HG03025 (cell line): Measurements from ENCODE around the gene CHST14.

Experiments used
- ATAC-seq: cut with Tn5 transposase; IDR thresholded peaks from one replicate; pipeline ENCODE4 v1.9.1; 2021; ENCODE audit warnings: mild to moderate bottlenecking, moderate library complexity; ENCODE audit not compliant: unreplicated experiment, low FRiP score

The CHST14 gene

GRCh38 chr15:40487816-40488682, 17.3 kb downstream of the CHST14 start:
- no peak for ATAC-seq

GRCh38 chr15:40489274-40490175, 18.7 kb downstream of the CHST14 start:
- ATAC-seq = no peak

DNA sequence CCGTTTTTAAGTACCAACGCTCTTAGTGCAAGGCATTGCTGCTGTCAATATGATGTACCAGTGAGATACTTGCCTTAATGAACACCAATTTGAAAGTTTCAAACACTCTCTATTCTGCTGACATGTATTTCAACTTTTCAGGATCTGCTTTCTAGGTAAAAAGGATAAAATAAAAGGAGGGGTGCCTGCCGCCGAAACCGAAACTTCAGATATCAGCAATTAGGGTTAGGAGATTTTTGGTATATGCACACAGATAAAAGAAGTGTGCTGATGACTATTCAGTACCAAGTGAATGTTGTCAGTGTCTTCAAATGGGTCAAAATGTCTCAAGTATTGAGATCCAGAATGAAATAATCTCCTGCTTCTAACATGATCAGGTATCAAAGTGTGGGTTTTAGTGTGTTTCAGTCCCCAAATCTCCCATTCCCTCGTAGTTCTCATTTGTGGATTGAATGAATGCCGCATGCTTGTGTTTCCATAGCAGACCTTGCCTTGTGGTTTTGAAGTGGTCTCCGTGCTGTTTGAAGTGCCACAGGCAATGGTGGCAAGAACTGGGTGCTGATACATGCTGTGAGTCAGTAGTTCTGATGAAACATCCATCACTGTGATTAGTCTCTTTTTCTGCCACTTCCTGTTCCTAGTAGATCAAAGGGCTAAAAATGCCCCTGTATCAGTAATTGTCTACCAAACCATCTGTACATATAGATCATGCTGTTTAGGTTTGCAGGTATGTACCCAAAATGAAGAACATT, 22.5 kb downstream of the CHST14 start:
- no peak for ATAC-seq

GRCh38 chr15:40495516-40495915, 24.7 kb downstream of the CHST14 start:
- no peak for ATAC-seq

- no peak for ATAC-seq
These were observed 27.6 kb downstream of the CHST14 start for GRCh38 chr15:40498418-40498817.

DNA sequence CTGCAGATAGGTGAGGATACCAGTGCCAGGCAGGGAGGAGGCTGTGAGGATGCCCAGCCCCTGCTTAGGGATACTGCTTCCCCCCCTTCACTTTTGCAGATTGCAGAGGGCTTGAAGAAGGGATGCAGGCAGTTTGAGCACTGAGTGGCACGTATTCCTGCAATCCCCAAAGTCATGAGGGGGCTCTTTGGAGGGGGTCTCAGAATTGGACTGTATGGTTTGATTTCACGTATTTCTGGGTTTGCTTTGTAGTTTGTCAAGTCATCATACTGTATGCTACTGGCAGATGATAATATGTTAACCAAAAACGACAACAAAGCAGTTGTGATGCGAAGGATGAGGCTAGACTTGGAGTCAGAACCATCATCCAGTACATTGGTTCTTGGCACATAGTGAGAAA, 28.1 kb downstream of the CHST14 start:
- ATAC-seq = no peak

DNA sequence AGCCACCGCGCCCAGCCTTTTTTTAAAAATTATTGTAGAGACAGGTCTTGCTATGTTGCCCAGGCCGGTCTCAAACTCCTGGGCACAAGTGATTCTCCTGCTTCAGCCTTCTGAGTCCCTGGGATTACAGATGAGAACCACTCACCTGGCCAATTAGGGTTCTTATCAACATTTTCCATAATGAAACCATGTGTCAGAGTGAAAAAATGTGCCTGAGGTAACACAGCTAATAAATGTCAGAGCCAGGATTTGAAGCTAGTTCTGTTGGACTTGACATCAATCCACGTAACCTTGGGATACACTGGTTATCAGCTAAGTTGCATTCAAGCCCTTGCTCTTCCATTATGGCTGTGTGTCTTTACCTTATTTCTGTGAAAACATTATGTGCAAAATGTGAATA, 29.1 kb downstream of the CHST14 start:
- no peak for ATAC-seq

DNA sequence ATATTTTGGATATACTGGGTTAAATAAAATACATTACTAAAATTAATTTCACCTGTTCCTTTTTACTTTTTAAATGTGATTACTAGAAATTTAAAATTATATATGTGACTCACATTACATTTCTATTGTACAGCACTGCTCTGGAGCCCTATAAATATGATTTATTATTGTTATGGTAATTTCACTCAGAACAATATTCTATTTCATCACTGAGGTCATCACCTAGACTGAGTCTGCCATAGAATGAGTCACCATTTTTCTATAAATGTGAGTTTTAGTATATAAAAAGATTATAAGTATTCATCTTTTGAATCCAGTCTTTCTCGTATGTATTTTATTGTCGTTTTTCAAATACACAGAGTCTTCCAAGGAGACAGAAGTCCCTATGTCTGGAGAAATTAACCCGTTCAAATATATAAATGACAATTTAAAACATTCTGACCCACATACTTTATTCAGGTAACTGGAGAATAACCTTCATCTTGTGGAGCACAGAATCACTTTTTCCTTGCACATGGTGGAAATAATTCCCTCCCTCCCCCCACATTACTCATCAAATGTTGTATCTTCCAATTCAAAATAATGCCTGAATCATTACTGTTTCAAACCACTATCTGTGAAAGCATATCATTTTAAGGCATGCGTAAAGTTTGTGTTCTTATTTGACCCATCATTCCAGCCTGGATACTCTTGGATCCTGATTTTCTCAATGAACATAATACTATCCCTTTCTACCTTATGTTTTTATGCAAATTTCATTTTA, 30.0 kb downstream of the CHST14 start:
- ATAC-seq = no peak

- no peak for ATAC-seq
These were observed 30.7 kb downstream of the CHST14 start for GRCh38 chr15:40501487-40501886.

- no peak for ATAC-seq
These were observed 36.3 kb downstream of the CHST14 start for GRCh38 chr15:40506964-40507571.

DNA sequence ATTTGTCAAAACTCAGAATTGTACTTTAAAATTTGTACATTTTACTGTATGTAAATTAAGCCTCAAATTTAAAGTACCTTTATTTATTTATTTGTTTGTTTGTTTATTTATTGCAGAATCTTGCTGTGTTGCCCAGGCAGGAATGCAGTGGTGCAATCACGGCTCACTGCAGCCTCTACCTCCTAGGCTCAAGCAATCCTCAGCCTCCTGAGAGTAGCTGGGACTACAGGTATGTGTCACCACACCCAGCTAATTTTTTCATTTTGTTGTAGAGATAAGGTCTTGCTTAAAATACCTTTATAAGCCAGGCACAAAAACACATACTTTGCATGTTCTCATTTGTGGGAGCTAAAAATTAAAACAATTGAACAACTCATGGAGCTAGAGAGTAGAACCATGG, 37.4 kb downstream of the CHST14 start:
- ATAC-seq = no peak

DNA sequence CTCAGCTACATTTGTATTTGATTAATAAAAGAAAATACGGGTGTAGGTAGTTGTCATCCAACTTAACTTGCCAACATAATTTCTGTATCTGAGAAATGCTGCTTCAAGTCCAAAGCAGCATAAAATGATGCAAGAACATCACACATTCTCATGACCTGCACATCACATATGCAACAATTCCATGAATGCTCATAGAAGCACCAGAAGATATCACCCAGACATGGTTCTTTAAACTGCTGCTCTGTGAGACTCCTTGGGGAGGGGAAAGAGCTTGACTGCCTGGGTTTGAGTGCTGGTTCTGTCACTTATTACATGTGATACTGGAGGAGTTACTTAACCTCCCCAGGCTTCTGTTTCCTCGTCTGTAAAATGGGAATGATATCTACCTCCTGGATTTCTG, 39.4 kb downstream of the CHST14 start:
- no peak for ATAC-seq

DNA sequence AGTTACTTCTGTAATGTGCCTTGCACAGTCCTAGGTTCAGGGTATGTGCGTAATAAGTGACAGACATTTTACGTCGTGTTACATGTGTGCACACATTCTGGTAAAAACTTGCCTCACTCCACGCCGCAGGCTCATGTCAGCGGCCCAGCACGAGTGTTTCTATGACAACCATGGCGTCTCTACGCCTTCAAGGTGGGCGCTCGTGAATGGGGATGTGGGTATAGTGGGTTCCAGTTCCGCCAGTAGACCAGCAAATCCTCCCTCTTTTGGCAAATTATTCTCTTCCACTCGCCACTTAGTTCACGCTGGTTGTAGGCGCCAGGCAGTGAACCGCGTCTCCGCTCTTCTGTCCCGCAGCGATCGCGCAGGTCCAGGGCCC, 40.3 kb downstream of the CHST14 start:
- no peak for ATAC-seq

DNA sequence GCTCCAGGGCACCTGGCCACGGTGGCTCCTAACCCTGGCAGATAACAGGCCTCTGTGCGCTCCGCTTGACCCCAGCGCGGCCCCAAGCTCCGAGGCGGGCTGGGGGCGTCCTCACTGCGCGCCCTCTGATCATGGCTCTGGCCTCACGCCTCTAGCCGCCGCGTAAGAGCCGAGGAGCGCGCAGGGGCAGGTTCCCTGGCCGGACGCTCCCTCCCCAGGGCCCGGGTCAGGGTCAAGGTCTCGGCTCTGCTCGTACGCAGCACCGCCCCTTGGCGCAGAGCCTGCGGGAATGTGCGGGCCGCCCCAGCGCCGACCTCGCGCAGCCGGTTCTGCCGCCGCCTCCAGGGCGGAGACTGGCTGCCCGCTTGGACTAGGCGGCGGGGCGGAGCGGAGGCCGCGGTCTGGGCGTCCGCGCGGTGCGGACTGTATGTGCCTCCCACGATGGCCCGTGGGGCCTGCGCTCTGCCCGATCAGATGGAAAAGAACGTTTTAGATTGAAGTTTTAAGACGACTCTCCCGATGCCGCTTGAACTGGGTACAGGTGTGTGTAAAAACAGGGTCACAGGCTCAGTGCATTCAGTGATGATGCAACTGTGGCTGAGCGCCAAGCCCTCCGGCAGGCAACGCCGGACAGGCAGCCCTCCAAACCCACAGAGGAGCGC, 40.8 kb downstream of the CHST14 start:
- no peak for ATAC-seq

DNA sequence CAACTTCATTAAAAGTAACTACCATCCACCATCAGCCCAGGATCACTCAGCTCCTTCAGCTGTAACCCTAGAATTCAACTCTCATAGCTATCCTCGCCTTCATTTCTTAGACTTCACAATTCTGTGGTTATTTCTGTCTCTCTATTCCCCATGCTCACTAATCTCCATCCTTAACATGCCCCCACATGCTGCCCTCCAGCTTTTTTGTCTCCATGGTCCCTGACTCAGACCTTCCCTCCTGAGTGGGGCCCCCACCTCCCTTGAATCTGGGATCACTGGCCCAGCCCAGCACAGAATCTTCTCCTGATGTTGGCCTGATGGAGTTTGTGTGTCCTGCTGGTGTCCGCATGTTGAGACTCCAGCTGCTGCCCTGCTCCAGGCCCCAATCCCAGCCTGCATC, 41.7 kb downstream of the CHST14 start:
- ATAC-seq = no peak

DNA sequence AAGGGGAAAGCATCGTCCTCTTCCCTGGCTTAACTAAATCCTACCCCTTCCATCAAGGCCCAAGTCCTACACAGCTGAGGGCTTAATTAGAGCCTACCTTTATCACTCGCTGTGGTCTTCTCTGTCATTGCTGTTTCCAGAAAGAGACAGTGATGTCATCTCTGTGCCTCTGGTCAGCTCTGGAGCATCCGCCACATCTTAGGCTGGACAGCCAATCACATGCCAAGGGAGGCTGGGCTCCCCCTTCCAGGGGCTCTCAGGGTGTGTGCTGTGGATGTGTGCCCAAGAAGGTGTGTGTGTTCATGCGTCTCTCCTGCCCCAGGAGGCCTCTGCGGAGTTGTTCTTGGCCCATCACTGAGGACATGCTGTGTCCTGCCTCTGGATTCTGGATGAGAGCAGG, 42.8 kb downstream of the CHST14 start:
- no peak for ATAC-seq

- ATAC-seq = no peak
These were observed 45.5 kb downstream of the CHST14 start for GRCh38 chr15:40516322-40516721.
